ENCODE measurements around the gene LAMB2. TPM values are rescaled to one million over a fixed set of nuclear protein-coding genes. Genes with fewer than 3 reads are reported as not detected.

Gene LAMB2
- total RNA-seq, 1 experiment from 2014 or later, result 174 TPM

DNA sequence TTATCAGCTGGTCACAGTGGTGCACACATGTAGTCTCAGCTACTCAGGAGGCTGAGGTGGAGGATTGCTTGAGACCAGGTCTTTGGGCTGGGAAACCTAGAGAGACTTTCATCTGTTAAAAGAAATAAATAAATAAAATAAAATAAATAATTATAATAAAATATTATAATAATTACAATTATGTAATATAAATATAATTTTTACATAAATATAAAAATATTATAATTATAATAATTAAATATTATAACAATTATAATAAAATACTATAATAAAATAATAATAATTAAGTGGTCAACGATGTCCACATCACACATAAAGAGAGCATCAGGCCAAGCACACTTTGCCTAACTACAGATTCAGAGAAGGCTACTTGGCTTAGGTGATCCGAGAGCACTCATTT lies 53.6 kb downstream of the LAMB2 start:
- no peak for DNase-seq (ENCODE audit: extremely low read depth, low read depth)

DNA sequence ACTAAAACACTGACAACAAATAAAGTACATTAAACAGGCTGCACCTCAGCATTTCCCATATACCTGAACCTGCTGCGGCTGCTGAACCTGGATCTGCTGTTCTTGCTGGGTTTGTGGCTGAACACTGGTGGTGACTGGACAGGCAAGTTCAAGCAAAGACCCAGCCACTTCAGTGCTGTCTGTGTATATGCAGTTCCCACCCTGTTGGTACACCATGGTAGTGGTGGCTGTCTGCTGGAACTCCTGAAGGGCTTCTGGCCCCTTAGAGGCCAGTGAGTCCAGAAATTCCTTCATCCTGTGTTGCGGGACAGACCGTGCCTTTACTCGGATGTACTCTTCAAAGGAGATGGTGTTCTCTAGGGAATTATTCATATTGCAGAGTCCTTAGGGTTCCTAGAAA lies 56.2 kb downstream of the LAMB2 start:
- DNase-seq (ENCODE audit: extremely low read depth, low read depth), result no peak

- DNase-seq (ENCODE audit: extremely low read depth, low read depth), result no peak
Measured at GRCh38 chr3:49076116-49076515, 56.7 kb downstream of the LAMB2 start.

Small RNAs within 50 kb of the gene (small RNA-seq; reads per million reads assigned to genes)
- gene RN7SL182P, result 0 reads per million in 2 experiments

Other genes with a start within 250 kb of the LAMB2 start
- gene SLC25A20, start 234.2 kb downstream of the LAMB2 start, total RNA-seq (2014; rRNA removed; shearing (Covaris generic)), result 9.4 and 11.6 TPM in 2 replicates
- 88.3 and 99.3 TPM in 2 replicates for gene ARIH2, start 214.2 kb downstream of the LAMB2 start, total RNA-seq (2014; rRNA removed; shearing (Covaris generic))
- 43.0 and 45.8 TPM in 2 replicates for gene P4HTM, start 142.8 kb downstream of the LAMB2 start, total RNA-seq (2014; rRNA removed; shearing (Covaris generic))
- 27.8 and 28.2 TPM in 2 replicates for gene WDR6, start 125.7 kb downstream of the LAMB2 start, total RNA-seq (2014; rRNA removed; shearing (Covaris generic))
- 29.7 and 36.8 TPM in 2 replicates for gene DALRD3, start 114.5 kb downstream of the LAMB2 start, total RNA-seq (2014; rRNA removed; shearing (Covaris generic))
- 81.5 and 103 TPM in 2 replicates for gene NDUFAF3, start 110.9 kb downstream of the LAMB2 start, total RNA-seq (2014; rRNA removed; shearing (Covaris generic))
- 496 and 547 TPM in 2 replicates for gene IMPDH2, start 103.7 kb downstream of the LAMB2 start, total RNA-seq (2014; rRNA removed; shearing (Covaris generic))
- gene QRICH1, start 39.0 kb downstream of the LAMB2 start, total RNA-seq (2014; rRNA removed; shearing (Covaris generic)), result 49.4 and 63.7 TPM in 2 replicates
- gene QARS1, start 28.3 kb downstream of the LAMB2 start, total RNA-seq (2014; rRNA removed; shearing (Covaris generic)), result 143 and 164 TPM in 2 replicates
- gene USP19, start 12.2 kb downstream of the LAMB2 start, total RNA-seq (2014; rRNA removed; shearing (Covaris generic)), result 26.6 and 33.5 TPM in 2 replicates
- gene CCDC71, start 33.3 kb upstream of the LAMB2 start, total RNA-seq (2014; rRNA removed; shearing (Covaris generic)), result 9.8 and 10.4 TPM in 2 replicates
- gene KLHDC8B, start 38.5 kb upstream of the LAMB2 start, total RNA-seq (2014; rRNA removed; shearing (Covaris generic)), result 1.8 and 2.4 TPM in 2 replicates
- 0.57 and 0.84 TPM in 2 replicates for gene C3orf62, start 144.2 kb upstream of the LAMB2 start, total RNA-seq (2014; rRNA removed; shearing (Covaris generic))
- gene USP4, start 207.0 kb upstream of the LAMB2 start, total RNA-seq (2014; rRNA removed; shearing (Covaris generic)), result 7.9 and 12.6 TPM in 2 replicates
- 189 and 219 TPM in 2 replicates for gene GPX1, start 225.3 kb upstream of the LAMB2 start, total RNA-seq (2014; rRNA removed; shearing (Covaris generic))

Data from NCI-H460 (cell line).